Left hindlimb (tissue), 1 donor: ENCODE results near the gene NLGN1.

Source experiments
- DNase-seq: peaks from one replicate; pipeline ENCODE4 v3.0.0-alpha.2; 2018

Gene NLGN1

GRCh38 chr3:173863551-173863950 lies 466.0 kb downstream of the NLGN1 start:
- DNase-seq, result no peak

GRCh38 chr3:173865900-173866498 lies 468.5 kb downstream of the NLGN1 start:
- no peak for DNase-seq

- DNase-seq, result no peak
Observed at GRCh38 chr3:173869766-173870165, 472.2 kb downstream of the NLGN1 start.

DNA sequence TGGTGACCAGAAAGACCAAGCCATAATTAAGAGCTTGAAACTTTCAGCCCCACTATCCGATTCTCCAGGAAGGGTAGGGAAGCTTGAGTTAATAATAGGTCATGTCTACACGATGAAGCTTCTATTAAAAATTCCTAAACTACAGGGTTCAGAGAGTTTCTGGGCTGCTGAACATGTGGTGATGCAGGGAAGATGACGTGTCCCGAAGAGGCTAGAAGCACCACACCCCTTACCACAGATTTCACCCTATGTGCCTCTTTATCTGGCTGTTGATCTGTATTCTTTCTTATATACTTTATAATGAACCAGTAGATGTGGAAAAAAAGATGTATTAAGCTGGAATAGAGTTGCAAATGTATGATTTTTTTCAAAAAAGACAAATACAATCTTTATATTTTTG lies 473.4 kb downstream of the NLGN1 start:
- no peak for DNase-seq

GRCh38 chr3:173875790-173876189 lies 478.2 kb downstream of the NLGN1 start:
- no peak for DNase-seq

DNA sequence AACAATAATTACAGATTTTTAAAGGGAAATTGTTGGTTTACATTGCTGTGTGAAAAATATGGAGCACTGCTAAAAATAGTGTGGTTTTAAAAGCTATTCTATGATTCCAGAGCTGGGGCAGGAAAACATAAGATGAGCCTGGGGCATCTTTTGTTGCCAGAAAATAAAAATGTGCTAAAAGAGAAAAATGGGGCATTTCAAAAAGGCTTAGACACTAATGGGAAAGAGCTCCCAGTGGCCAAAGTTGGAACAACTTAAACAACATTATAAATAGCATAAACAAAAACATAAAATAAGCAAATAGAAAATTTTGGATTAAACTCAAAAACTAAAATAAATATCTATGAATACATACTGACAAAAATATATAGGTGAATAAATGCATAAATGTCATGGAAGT lies 478.9 kb downstream of the NLGN1 start:
- DNase-seq, result no peak

DNA sequence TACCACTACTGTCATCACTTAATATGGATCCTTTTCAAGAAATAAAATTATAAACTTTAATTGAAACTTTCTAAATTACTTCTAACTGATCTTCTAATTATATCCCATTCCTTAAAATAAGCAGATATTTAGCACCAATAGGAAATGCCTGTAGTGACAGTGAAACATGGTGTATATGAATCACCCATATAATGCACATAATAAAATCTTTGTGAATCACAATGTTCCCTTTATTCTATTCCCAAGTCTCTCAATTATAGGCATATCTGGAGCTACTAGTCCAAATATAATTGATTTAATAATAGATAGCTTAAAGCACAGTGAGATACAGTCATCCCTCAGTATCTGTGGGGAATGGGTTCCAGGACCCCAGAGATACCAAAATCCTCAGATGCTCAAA lies 490.3 kb downstream of the NLGN1 start:
- DNase-seq, result no peak

GRCh38 chr3:173889596-173889995 lies 492.1 kb downstream of the NLGN1 start:
- DNase-seq, result no peak

- DNase-seq, result no peak
Observed at GRCh38 chr3:173890091-173890490, 492.5 kb downstream of the NLGN1 start.

- no peak for DNase-seq
Observed at GRCh38 chr3:173891272-173892100, 493.9 kb downstream of the NLGN1 start.

- DNase-seq, result no peak
Observed at GRCh38 chr3:173892547-173892946, 495.0 kb downstream of the NLGN1 start.

DNA sequence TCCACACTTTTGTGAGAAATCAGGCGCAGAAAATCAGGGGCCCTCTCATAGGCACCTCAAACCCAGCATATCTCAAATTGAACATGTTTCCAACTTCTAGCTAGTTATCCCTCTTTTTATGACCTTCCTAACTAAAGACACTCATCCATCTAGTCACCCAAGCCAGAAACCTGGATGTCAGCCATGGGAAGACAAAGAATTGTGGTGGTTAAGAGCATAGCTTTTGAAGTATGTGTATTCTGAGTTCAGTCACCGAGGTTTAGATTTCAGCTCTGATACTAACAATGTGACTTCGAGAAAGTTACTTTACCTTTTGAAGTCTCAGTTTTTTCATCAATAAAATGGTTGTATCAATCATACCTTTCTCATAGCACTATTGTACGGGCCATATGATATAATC lies 495.5 kb downstream of the NLGN1 start:
- DNase-seq, result no peak

DNA sequence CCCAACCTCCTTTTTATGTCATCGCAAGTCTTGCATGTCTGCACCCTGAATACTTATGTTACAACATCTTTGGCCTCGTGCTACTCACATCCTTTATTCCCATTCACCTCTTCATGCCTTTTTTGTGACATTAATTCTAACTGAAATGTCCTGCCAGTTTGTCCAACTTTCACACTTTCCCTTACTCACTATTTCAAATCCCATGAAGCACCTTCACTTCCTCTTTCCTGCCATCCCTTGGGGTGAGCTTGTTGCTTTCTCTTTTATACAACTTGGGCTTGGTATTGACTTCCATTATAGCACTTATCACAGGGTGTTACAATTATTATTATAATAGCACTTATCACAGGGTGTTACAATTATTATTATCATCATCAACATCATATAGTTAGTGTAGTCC lies 496.3 kb downstream of the NLGN1 start:
- DNase-seq, result no peak

DNA sequence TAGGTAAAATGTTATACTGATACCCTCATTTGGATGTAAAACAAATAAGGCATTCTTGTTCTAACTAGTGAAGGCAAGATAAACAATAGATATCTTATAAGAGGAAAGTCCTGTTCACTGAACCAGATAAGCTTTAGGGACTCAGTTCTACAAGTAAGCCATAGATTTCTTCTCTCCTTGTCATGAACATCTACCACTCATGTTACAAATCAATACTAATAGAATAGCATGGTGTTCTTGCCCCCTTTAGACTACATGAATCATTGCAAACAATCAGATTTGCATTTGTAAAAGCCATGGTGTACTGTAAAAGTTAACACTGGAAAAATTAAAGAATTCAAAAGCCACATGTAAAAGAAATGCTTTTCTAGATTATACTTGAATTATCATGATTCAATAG lies 500.1 kb downstream of the NLGN1 start:
- no peak for DNase-seq

- no peak for DNase-seq
Observed at GRCh38 chr3:173901649-173902048, 504.1 kb downstream of the NLGN1 start.

DNA sequence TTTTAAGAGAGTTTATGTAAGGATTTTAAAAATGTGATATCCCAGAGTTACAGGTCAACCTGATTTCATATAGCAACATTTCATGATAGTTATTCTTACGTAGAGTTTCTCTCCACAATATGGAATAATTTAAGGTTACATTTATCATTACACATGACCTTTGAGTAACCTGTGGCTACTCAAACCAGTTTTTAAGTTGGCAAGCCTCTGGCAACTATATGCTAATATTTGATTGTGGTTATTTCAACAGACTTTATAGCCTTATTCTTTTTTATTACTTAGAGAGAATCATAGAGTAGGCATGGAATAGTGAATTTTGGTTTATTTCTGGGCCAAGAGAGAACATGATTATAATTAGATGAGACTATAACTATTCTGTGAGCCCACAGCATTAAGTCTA lies 504.9 kb downstream of the NLGN1 start:
- DNase-seq, result no peak

DNA sequence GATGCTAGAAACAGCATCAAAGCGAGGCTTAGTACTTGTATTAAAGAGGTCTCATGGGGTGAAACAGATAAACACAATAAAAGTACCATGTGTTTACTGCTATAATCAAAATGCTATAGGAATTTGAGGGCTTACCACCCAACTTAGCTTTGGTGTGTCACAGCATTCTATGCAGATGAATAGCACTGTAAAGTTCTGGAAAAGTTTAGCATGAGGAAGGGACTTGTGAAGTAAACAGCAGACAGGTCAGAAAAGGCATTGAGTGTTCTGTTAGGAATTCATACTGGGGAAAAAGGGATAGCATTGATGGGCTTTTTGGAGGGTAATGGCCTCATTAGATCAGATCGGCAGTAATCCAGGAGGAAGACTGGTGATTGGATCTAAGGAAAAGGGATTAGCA lies 505.3 kb downstream of the NLGN1 start:
- no peak for DNase-seq

- no peak for DNase-seq
Observed at GRCh38 chr3:173905381-173905780, 507.8 kb downstream of the NLGN1 start.

DNA sequence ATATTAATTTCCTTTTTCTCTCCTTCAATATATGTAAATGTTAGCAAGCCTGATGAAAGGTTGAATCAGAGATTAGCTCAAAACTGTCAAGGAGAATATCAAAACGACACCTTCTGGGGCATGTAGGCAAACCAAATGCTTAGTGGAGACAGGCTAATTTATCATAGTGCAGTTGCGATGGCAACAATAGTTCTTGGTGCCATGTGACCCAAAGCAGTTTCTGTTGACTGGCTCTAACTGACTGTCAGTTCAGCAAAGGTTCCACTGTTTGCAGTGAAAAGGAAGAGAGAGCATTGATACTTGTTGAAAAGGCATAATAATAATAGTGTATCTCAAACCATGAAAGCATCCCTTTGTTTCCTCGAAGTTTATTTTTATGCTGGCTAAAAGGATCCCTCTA lies 513.9 kb downstream of the NLGN1 start:
- DNase-seq, result no peak

- no peak for DNase-seq
Observed at GRCh38 chr3:173912126-173912525, 514.6 kb downstream of the NLGN1 start.

DNA sequence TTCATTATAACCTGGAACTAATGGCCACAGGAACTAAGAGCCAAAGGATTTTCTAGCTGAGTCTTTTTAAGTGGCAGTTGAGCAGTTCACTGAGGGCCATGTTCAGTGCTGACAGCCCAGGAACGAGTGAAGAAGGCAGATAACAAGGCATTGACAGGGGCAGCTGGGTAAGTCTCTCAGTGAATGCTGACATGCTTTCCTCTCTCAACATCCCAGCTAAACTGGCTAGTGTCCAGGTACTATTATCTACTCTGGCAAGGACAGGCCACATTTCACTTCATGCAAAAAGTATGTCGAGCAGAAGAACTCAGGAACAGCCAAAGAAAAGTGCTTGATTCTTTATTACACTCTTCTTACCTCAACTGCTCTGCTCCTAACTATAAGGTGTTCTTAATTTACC lies 515.9 kb downstream of the NLGN1 start:
- peak; percentile 32 for DNase-seq

DNA sequence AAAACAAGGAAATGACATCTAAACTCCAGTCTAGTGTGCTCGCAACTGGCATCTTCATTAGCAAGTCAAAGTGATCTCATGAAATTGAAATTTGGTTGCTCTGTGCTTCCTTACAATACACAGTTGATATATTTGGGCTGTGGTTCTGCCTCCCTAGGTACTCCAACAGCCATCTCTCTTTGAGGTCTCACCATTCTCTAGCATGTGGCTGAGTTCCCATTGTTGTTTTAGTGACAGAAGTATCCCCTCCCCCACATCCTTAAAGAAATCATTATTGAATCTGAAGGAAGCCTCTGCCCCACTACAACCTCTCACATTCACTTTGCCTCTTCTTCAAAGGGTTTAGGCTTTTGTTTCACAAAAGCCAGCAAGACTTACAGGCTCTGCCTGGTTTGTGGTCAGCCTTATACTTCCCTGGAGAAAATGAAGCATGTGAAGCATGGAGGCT lies 516.5 kb downstream of the NLGN1 start:
- DNase-seq, result no peak

- DNase-seq, result no peak
Observed at GRCh38 chr3:173916799-173917198, 519.3 kb downstream of the NLGN1 start.

GRCh38 chr3:173920386-173920785 lies 522.8 kb downstream of the NLGN1 start:
- DNase-seq, result no peak

- no peak for DNase-seq
Observed at GRCh38 chr3:173921732-173922131, 524.2 kb downstream of the NLGN1 start.
